Keratinocyte (primary cell): Measurements from ENCODE around the gene PRM2.

ENCODE experiments used
- CTCF ChIP-seq, 3 experiments: IDR thresholded peaks in 1 of 3; conservative IDR thresholded peaks in 1 of 3; optimal IDR thresholded peaks in 1 of 3; 2 replicates in 2 of 3; 3 replicates in 1 of 3; pipeline versions ENCODE3 to v1.5.1; 2011; ENCODE audit warnings: low read length in 3 of 3, mild to moderate bottlenecking in 3 of 3, moderate library complexity in 2 of 3, control low read depth in 1 of 3, inconsistent platforms in 1 of 3; ENCODE audit not compliant: insufficient read depth in 2 of 3; ENCODE audit errors: extremely low read depth in 1 of 3
- EZH2 ChIP-seq: IDR thresholded peaks from one replicate; pipeline ENCODE4 v1.6.1; 2012; ENCODE audit warnings: inconsistent platforms, mild to moderate bottlenecking, low read length, moderate library complexity

GRCh38 chr16:11235703-11235991 is 40.6 kb downstream of the PRM2 start:
- TF ChIP-seq CTCF (optimal IDR thresholded peaks at IDR 0.05 in 1 of 3, IDR thresholded peaks at IDR 0.05 in 1 of 3, conservative IDR thresholded peaks at IDR 0.05 in 1 of 3; ENCODE audit: extremely low read depth in 1 of 3, insufficient read depth in 2 of 3, low read length in 3 of 3) (no peak), EZH2 (no peak)
